Measurements from ENCODE around the gene DNER.

GRCh38 chr2:229314117-229314516, 400.2 kb downstream of the DNER start:
- no peak for TF ChIP-seq EZH2 (IDR thresholded peaks at IDR 0.05; ENCODE audit: borderline replicate concordance, low read depth, low read length, poor library complexity, severe bottlenecking)
- TF ChIP-seq, protein P1, sequence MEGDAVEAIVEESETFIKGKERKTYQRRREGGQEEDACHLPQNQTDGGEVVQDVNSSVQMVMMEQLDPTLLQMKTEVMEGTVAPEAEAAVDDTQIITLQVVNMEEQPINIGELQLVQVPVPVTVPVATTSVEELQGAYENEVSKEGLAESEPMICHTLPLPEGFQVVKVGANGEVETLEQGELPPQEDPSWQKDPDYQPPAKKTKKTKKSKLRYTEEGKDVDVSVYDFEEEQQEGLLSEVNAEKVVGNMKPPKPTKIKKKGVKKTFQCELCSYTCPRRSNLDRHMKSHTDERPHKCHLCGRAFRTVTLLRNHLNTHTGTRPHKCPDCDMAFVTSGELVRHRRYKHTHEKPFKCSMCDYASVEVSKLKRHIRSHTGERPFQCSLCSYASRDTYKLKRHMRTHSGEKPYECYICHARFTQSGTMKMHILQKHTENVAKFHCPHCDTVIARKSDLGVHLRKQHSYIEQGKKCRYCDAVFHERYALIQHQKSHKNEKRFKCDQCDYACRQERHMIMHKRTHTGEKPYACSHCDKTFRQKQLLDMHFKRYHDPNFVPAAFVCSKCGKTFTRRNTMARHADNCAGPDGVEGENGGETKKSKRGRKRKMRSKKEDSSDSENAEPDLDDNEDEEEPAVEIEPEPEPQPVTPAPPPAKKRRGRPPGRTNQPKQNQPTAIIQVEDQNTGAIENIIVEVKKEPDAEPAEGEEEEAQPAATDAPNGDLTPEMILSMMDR (conservative IDR thresholded peaks at IDR 0.05; ENCODE audit: low read depth, low read length) = no peak
